GM12891 (cell line): ENCODE measurements around the gene ZNF536.

Experiments used
- PAX5 ChIP-seq: IDR thresholded peaks from 2 replicates; pipeline ENCODE4 v1.6.1; 2011; ENCODE audit warnings: low read length, moderate library complexity, mild to moderate bottlenecking; ENCODE audit not compliant: insufficient read depth, severe bottlenecking
- POLR2A ChIP-seq: IDR thresholded peaks from 2 replicates; pipeline ENCODE4 v1.6.1; 2011; ENCODE audit warnings: low read depth, low read length, control low read depth
- POLR2AphosphoS5 ChIP-seq: IDR thresholded peaks from 2 replicates; pipeline ENCODE4 v1.6.1; 2011; ENCODE audit warnings: low read depth, low read length, control low read depth
- POU2F2 ChIP-seq: IDR thresholded peaks from 2 replicates; pipeline ENCODE4 v1.6.1; 2011; ENCODE audit warnings: low read depth, mild to moderate bottlenecking, control low read depth, low read length, moderate library complexity
- SPI1 ChIP-seq: IDR thresholded peaks from 2 replicates; pipeline ENCODE4 v1.6.1; 2011; ENCODE audit warnings: low read depth, low read length, control low read depth
- TAF1 ChIP-seq: IDR thresholded peaks from 2 replicates; pipeline ENCODE4 v1.6.1; 2011; ENCODE audit warnings: low read depth, low read length, control low read depth

DNA sequence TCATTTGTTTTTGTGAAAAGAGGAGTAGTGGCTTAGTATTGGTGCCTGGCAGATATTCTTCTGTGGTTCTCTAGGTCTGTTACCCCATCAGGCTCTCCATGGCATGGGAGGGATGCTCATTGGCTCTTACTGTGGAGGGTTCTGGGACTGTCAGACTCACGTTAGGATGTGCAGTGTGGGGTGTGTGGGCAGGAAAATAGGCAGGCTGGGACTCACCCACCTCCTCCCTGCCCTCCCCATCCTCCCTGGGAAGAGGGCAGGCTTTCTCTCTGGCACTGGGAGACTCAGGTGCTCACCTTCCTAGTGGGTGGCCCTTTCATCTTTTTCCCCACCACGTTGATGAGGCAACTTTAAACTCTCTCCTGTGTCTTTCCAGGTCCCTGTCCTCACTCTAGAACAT, 44.2 kb downstream of the ZNF536 start:
- TF ChIP-seq POLR2A (no peak), POLR2AphosphoS5 (no peak), SPI1 (no peak), POU2F2 (no peak), TAF1 (no peak), PAX5 (no peak)
